GM12874 (cell line): Measurements from ENCODE around the gene FUT2.

Experiments used
- TF ChIP-seq, protein P1 (sequence below): IDR thresholded peaks from 2 replicates; pipeline ENCODE4 v1.5.1; 2011; ENCODE audit warnings: low read depth, mild to moderate bottlenecking, control low read depth, low read length, moderate library complexity; ENCODE audit not compliant: insufficient read depth

Gene FUT2

DNA sequence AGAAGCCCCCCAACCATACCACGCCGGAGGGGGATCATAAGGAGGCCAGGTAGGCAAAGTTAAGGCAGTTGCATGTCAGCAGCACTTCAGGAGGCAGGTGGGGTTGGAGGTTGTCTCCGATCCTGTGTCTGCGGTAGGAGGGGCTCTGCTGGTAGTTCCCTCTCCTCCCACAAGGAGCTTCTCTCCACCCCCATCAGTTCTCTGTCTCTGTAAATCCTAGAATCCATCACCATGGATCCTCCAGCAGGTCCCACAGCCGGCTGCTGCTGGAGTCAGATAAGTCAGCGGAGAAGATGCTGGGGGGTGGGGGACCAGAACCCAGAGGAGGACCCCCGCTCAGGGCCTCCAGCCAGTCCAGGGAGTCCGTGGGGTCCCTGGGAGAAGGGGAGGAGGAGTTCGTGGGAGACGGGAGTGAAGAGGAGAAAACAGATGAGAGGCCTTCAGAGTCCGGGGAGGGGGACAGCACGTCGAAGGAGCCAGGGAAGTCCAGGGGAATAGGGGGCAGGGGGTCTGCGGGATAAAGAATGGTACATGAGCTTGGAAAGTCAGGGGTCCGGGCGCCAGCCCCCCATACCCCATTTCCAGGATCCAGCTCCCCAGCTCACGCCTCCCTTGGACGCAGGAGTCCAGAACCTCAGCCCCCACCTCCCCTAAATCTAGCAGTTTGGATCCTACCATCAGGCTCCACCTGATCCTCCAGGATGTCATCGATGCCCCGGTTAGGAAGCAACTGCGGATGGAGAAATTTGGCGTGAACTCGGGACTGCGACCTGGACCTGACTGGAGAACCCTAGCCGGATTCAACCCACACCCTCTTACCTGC, 17.5 kb downstream of the FUT2 start:
- TF ChIP-seq, protein P1, sequence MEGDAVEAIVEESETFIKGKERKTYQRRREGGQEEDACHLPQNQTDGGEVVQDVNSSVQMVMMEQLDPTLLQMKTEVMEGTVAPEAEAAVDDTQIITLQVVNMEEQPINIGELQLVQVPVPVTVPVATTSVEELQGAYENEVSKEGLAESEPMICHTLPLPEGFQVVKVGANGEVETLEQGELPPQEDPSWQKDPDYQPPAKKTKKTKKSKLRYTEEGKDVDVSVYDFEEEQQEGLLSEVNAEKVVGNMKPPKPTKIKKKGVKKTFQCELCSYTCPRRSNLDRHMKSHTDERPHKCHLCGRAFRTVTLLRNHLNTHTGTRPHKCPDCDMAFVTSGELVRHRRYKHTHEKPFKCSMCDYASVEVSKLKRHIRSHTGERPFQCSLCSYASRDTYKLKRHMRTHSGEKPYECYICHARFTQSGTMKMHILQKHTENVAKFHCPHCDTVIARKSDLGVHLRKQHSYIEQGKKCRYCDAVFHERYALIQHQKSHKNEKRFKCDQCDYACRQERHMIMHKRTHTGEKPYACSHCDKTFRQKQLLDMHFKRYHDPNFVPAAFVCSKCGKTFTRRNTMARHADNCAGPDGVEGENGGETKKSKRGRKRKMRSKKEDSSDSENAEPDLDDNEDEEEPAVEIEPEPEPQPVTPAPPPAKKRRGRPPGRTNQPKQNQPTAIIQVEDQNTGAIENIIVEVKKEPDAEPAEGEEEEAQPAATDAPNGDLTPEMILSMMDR = 0 out of 2 replicates have a peak, but pooled peaks have one; percentile 1

DNA sequence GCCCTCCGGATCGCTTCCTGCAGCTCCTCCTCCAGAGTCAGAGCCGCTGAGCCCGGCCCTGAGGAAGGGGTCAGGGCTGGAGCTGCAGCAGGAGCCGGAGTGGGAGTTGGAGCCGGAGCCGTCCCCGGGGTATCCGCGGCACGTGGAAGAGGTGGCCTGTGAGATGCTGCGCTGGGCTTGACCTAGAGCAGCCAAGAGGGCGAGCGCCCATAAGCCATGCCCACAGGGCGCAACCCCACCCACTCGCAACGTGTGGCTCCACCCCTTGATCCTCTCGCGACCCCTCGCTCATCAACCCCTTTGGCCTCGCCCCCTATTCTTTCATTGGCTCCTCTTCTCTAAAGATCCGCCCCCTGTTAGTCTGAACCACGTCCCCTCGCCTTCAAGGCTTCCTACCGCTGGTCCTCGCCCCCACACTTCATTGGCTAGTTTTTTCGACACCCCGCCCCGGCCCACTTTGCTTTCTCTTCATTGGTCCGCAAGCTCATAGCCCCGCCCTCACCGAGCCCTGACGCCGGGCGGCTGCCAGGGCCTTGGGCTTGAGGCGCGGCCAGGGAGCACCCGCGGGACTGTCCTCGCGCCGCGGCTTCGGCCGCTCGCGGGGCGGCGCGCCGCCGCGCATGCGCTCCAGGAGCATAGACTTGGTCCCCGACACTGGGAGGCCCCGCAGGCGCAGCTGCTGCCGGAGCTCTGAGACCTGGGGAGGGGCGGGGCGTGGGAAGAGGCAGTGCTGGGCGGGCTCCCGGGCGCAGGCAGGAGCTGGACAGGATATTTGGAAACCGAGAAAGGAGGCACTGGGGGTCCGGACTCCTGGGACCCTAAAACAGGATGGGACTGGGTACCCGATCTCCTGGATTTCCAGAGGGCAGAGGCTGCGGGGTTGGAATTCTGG, 18.3 kb downstream of the FUT2 start:
- TF ChIP-seq, protein P1 = no peak

DNA sequence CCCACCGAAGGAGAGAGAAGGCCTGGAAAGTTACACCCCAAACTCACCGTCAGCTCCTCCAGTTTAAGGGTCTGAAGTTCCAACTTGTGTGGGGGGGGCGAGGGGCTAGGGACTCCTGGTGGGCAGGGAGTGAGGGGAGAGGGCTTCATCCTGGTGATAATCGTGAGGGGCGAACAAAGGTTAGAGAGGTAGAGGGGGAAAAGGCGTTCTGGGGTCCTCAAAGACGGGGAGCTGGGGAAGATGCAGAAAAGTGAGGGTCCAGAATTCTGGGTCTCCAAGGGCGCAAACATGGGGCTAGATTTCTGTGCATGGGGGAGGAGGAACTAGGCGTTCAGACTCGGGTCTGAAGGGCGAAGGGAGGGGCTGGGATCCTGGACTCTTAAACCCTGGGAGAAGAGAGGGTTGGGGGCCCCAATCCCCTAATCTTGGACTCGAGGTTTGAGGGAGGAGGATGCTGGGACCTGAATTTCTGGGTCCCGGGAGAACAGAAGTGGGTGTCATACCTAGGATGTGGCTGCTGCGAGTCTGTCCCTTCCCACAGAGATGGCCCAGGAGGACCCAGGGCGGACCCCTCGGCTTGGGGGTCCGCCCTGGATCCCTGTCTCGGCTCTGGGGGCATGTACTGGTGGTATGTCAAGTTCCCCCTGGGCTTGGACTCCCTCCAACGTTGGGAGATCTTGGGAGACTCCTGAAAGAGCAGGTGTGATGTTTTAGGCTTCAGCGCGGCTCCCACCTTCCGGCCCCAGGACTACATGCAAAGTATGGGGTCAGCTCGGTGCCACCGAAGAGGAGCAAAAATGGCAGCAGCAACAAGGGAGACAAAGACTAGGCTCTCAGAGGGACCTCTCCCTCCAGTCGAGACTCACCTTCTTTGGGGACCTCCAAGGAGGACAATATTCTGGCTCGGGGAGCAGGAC, 19.2 kb downstream of the FUT2 start:
- TF ChIP-seq, protein P1 = no peak

DNA sequence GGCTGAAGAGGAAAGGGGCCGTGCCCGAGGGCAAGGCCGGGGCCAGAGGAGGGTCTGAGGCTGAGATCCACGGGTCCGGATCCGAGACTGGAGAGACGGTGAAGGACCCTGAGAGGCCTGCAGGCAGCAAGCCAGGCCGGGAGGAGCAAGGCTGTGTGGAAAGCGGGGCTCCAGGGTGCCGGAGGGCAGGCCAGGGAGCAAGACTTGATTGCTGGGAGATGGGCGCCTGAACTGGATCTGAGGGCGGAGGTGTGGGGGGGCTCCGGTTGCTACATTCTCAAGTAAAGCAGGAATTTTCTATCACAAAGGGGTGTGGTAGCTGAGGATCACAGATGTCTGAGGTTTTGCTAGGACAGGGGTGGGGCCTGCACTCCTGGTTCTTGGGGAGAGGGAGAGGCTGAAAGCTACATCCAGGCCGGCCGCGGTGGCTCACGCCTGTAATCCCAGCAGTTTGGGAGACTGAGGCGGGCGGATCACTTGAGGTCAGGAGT, 20.0 kb downstream of the FUT2 start:
- TF ChIP-seq, protein P1 = no peak

DNA sequence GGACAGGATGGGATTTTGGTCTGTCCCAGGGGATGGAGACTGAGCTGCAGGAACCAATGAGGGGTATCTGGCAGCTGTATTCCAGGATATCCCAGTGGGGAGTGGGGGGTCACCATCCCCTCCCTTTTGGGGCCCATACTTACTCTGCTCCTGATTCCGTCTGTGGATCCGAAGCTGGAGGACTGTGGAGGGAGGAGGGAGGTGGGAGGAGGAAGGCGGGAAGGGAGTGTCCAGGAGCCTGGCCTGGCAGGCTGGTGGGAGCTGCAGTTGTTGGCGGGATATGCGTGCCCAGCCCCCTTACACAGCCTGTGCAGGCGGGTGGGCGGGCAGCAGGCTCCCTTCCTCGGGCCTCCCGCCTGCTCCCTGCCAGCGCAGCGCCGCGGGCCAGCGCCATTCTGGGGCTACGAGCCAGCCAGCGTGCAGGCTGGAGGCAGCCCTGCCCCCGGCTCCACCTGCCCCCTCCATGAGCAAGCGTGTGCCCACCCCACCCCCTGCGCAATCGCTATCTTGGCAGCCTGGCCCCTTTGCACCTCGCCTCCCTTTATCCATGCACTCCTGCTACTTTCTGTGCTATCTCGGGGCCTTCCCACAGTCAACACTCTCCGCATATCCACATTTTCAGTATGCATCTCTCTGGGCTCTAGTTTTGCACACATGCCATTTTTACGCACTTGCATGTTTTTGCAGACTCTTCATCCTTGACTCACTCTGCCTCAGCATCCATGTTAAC, 21.0 kb downstream of the FUT2 start:
- TF ChIP-seq, protein P1 = no peak

DNA sequence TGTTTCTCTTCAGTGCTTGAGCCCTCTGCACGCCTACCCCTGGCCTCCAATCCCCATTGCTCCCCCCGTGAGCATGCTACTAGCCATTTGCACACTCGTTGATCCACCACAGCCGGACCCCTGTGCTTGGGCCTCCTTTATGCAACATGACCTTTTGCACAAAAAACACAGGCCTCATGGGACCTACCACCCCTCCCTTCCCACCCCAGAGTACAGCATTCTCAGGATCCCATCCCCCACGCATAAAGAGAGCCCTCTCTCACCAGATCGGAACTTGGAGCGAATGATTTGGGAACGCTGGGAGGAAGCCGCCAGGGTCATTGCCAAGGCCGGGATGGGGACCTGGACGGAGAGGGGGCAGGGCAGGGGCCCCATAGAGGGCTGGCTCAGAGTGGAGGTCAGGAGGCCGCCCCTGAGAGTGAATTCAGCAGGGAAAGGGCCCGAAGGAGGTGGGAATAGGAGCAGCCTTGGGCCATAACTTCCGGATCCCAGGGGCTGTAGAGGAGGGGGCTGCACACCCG, 23.0 kb downstream of the FUT2 start:
- TF ChIP-seq, protein P1 = no peak
